Liver (tissue), 9 donors: ENCODE data around the gene LYZ. TPM values are rescaled to one million over a fixed set of nuclear protein-coding genes. Genes with fewer than 3 reads are reported as not detected.

ENCODE experiments used
- DNase-seq: peaks from one replicate; pipeline ENCODE4 v3.0.0-alpha.2; 2017; ENCODE audit warnings: low spot score
- H3K27ac ChIP-seq, 2 donors: one replicate each; pipeline ENCODE4 v1.7.0; 2013; ENCODE audit warnings: inconsistent platforms in 2 of 2, low read length in 2 of 2, control low read depth in 1 of 2, low read depth in 1 of 2, mild to moderate bottlenecking in 1 of 2
- H3K27me3 ChIP-seq, 4 donors: one replicate each; pipeline versions ENCODE4 v1.6.1 to v1.7.0; 2013; ENCODE audit warnings: low read length in 3 of 4, inconsistent platforms in 1 of 4, mild to moderate bottlenecking in 1 of 4, moderate library complexity in 1 of 4; ENCODE audit not compliant: control insufficient read depth in 4 of 4, insufficient read depth in 4 of 4
- H3K36me3 ChIP-seq, 4 donors: one replicate each; pipeline versions ENCODE4 v1.6.1 to v1.7.0; 2013; ENCODE audit warnings: low read length in 3 of 4, mild to moderate bottlenecking in 3 of 4, low read depth in 1 of 4, moderate library complexity in 1 of 4; ENCODE audit not compliant: control insufficient read depth in 4 of 4, insufficient read depth in 3 of 4
- H3K4me1 ChIP-seq, 4 donors: one replicate each; pipeline versions ENCODE4 v1.6.1 to v1.7.0; 2013; ENCODE audit warnings: low read length in 3 of 4, mild to moderate bottlenecking in 3 of 4, moderate library complexity in 1 of 4; ENCODE audit not compliant: control insufficient read depth in 4 of 4, insufficient read depth in 4 of 4
- H3K4me3 ChIP-seq, 3 donors: one replicate each; pipeline versions ENCODE4 v1.6.1 to v1.7.0; 2013; ENCODE audit warnings: low read length in 3 of 3, control low read depth in 1 of 3, low read depth in 1 of 3, mild to moderate bottlenecking in 1 of 3
- H3K9ac ChIP-seq, 2 donors: one replicate each; pipeline ENCODE4 v1.7.0; 2013; ENCODE audit warnings: low read length in 2 of 2, mild to moderate bottlenecking in 2 of 2, moderate library complexity in 2 of 2, control low read depth in 1 of 2, low read depth in 1 of 2
- H3K9me3 ChIP-seq, 4 donors: one replicate each; pipeline versions ENCODE4 v1.6.1 to v1.7.0; 2013; ENCODE audit warnings: low read length in 3 of 4; ENCODE audit not compliant: control insufficient read depth in 4 of 4
- EGR1 ChIP-seq, 2 donors: IDR thresholded peaks; 2 replicates each; pipeline ENCODE4 v1.6.1; 2016 to 2018; ENCODE audit warnings: antibody characterized with exemption in 2 of 2, low read depth in 2 of 2
- FOXA1 ChIP-seq: IDR thresholded peaks from 2 replicates; pipeline ENCODE4 v1.6.1; 2016; ENCODE audit warnings: antibody characterized with exemption
- FOXA2 ChIP-seq: IDR thresholded peaks from 2 replicates; pipeline ENCODE4 v1.6.1; 2016; ENCODE audit warnings: antibody characterized with exemption
- GABPA ChIP-seq, 2 donors: IDR thresholded peaks in 1 of 2; conservative IDR thresholded peaks in 1 of 2; 2 replicates each; pipeline ENCODE4 v1.6.1; 2016; ENCODE audit warnings: antibody characterized with exemption in 2 of 2, mild to moderate bottlenecking in 1 of 2, moderate library complexity in 1 of 2
- HNF4A ChIP-seq, 2 donors: conservative IDR thresholded peaks; 2 replicates each; pipeline ENCODE4 v1.6.1; 2016; ENCODE audit warnings: antibody characterized with exemption in 2 of 2, mild to moderate bottlenecking in 2 of 2
- HNF4G ChIP-seq: IDR thresholded peaks from 2 replicates; pipeline ENCODE4 v1.6.1; 2016; ENCODE audit warnings: antibody characterized with exemption
- JUND ChIP-seq, 2 donors: IDR thresholded peaks; 2 replicates each; pipeline ENCODE4 v1.6.1; 2016; ENCODE audit warnings: antibody characterized with exemption in 2 of 2
- MAX ChIP-seq: IDR thresholded peaks from 2 replicates; pipeline ENCODE4 v1.6.1; 2016; ENCODE audit warnings: antibody characterized with exemption
- NR2F2 ChIP-seq: IDR thresholded peaks from 2 replicates; pipeline ENCODE4 v1.6.1; 2016; ENCODE audit warnings: antibody characterized with exemption
- RAD21 ChIP-seq, 2 donors: IDR thresholded peaks; 2 replicates each; pipeline ENCODE4 v1.6.1; 2016; ENCODE audit warnings: antibody characterized with exemption in 2 of 2, mild to moderate bottlenecking in 2 of 2
- REST ChIP-seq: IDR thresholded peaks from 2 replicates; pipeline ENCODE4 v1.6.1; 2016; ENCODE audit warnings: antibody characterized with exemption, mild to moderate bottlenecking
- RXRA ChIP-seq, 2 donors: IDR thresholded peaks; 2 replicates each; pipeline ENCODE4 v1.6.1; 2017 to 2018; ENCODE audit warnings: antibody characterized with exemption in 2 of 2, mild to moderate bottlenecking in 1 of 2
- SP1 ChIP-seq: IDR thresholded peaks from 2 replicates; pipeline ENCODE4 v1.6.1; 2018; ENCODE audit warnings: antibody characterized with exemption, mild to moderate bottlenecking
- TAF1 ChIP-seq: conservative IDR thresholded peaks from 2 replicates; pipeline ENCODE4 v1.6.1; 2016; ENCODE audit warnings: antibody characterized with exemption, mild to moderate bottlenecking
- YY1 ChIP-seq: IDR thresholded peaks from 2 replicates; pipeline ENCODE4 v1.6.1; 2016; ENCODE audit warnings: antibody characterized with exemption, mild to moderate bottlenecking
- ZBTB33 ChIP-seq: IDR thresholded peaks from 2 replicates; pipeline ENCODE4 v1.6.1; 2016; ENCODE audit warnings: antibody characterized with exemption
- WGBS: extraction: QIAGEN DNeasy Blood & Tissue Kit; methylation state at CpG from one replicate; pipeline ENCODE4 v1.1.7; 2013; 5-methylcytosine and 5-hydroxymethylcytosine counted together
- polyA plus RNA-seq, 2 donors: library from polyadenylated mRNA; stranded (reverse) in 1 of 2; unstranded in 1 of 2; fragments of 200-250 nt in 1 of 2; fragments of >200 nt in 1 of 2; fragmentation: Nextera tagmentation in 1 of 2; extraction: Ambion mirVana in 1 of 2; gene quantifications; one replicate each; pipeline versions ENCODE4 v1.2.1 to v1.2.3, GENCODE V29; 2013 to 2015
- total RNA-seq, 2 donors: library from RNA; depleted of rRNA; stranded (reverse); fragments of >200 nt; gene quantifications; one replicate each; pipeline ENCODE4 v1.2.3, GENCODE V29; 2014
- TF ChIP-seq, protein P1 (sequence below): IDR thresholded peaks from 2 replicates; pipeline ENCODE4 v1.6.1; 2016; ENCODE audit warnings: antibody characterized with exemption
- TF ChIP-seq, protein P2 (sequence below): fragments of 150-350 bp; IDR thresholded peaks from 2 replicates; pipeline ENCODE4 v1.5.1; 2017; ENCODE audit warnings: improper control_type of control experiment, low read depth, low read length; ENCODE audit not compliant: missing input control
- donor health status: healthy.
- donor health status: healthy.
- donor health status: healthy.
- donor health status: healthy.
- donor health status: healthy.

The LYZ gene
- total and polyA plus RNA-seq, 4 donors = 11.5 to 141 (median 33.5) TPM

DNA sequence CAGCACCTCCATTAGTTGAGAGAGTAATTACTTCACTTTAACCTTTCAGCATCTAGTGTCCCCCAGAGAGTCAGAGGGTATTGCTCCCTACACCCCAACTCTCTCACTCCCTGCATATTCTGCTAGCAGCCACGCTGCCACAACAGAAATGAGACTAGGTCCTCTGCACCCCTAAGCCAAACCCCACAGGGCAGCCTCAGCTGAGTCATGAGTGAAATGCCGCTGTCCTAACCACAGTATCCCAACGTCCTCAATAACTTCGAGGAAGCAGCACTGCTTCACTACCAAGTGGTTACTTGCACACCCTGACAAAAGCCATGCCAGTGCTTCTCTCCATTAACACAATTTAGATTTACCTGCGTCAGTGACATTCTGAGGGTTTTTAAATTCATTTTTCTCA is 6.9 kb upstream of the LYZ start:
- TF ChIP-seq, protein P1, sequence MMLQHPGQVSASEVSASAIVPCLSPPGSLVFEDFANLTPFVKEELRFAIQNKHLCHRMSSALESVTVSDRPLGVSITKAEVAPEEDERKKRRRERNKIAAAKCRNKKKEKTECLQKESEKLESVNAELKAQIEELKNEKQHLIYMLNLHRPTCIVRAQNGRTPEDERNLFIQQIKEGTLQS = no peak
- no peak for TF ChIP-seq MAX
- TF ChIP-seq ZBTB33 = no peak
- TF ChIP-seq TAF1 = no peak
- no peak for TF ChIP-seq REST
- no peak for TF ChIP-seq NR2F2
- DNase-seq = no peak
- Histone ChIP-seq H3K27ac (peak overlapping the region; percentile 39 to 40), H3K9me3 (no peaks in the 10 kb centered on the region), H3K36me3 (no peaks in the 10 kb centered on the region), H3K4me1 (peaks cover 18 to 71% (median 60%) of the 10 kb centered on the region in 4 donors), H3K27me3 (no peaks in the 10 kb centered on the region), H3K9ac (no peak overlapping the region), H3K4me3 (no peak overlapping the region)
- WGBS = 75% methylated on average over 5 of the region's 5 CpGs

GRCh38 chr12:69342421-69342820 is 5.8 kb upstream of the LYZ start:
- H3K36me3 ChIP-seq = no peaks in the 10 kb centered on the region
- no peak overlapping the region for H3K4me3 ChIP-seq
- no peaks in the 10 kb centered on the region for H3K9me3 ChIP-seq
- peaks cover 19 to 62% (median 57%) of the 10 kb centered on the region in 4 donors for H3K4me1 ChIP-seq
- H3K9ac ChIP-seq = no peak overlapping the region
- H3K27me3 ChIP-seq = no peaks in the 10 kb centered on the region
- no peak for TF ChIP-seq YY1
- no peak for TF ChIP-seq GABPA (IDR thresholded peaks at IDR 0.05 in 1 of 2, conservative IDR thresholded peaks at IDR 0.05 in 1 of 2)
- no peak for TF ChIP-seq EGR1 (IDR thresholded peaks at IDR 0.05; ENCODE audit: low read depth in 2 of 2)
- TF ChIP-seq HNF4A (conservative IDR thresholded peaks at IDR 0.05) = no peak
- no peak for TF ChIP-seq NR2F2
- TF ChIP-seq MAX = no peak
- TF ChIP-seq, protein P2, sequence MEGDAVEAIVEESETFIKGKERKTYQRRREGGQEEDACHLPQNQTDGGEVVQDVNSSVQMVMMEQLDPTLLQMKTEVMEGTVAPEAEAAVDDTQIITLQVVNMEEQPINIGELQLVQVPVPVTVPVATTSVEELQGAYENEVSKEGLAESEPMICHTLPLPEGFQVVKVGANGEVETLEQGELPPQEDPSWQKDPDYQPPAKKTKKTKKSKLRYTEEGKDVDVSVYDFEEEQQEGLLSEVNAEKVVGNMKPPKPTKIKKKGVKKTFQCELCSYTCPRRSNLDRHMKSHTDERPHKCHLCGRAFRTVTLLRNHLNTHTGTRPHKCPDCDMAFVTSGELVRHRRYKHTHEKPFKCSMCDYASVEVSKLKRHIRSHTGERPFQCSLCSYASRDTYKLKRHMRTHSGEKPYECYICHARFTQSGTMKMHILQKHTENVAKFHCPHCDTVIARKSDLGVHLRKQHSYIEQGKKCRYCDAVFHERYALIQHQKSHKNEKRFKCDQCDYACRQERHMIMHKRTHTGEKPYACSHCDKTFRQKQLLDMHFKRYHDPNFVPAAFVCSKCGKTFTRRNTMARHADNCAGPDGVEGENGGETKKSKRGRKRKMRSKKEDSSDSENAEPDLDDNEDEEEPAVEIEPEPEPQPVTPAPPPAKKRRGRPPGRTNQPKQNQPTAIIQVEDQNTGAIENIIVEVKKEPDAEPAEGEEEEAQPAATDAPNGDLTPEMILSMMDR = no peak
- TF ChIP-seq SP1 = no peak
- no peak for TF ChIP-seq RAD21 (IDR thresholded peaks at IDR 0.05)
- TF ChIP-seq JUND (IDR thresholded peaks at IDR 0.05) = no peak
- TF ChIP-seq FOXA1 = no peak
- TF ChIP-seq REST = no peak
- TF ChIP-seq FOXA2 = no peak
- TF ChIP-seq RXRA (IDR thresholded peaks at IDR 0.05) = no peak
- TF ChIP-seq, protein P1 = no peak
- TF ChIP-seq TAF1 = no peak
- no peak for TF ChIP-seq HNF4G
- DNase-seq = no peak
- H3K27ac ChIP-seq = no peak overlapping the region
- 63% methylated on average over 2 of the region's 2 CpGs for WGBS
